Subcutaneous adipose tissue (tissue), 4 donors: ENCODE results near the gene SMC1A. TPM values are rescaled to one million over a fixed set of nuclear protein-coding genes. Genes with fewer than 3 reads are reported as not detected.

ENCODE experiments used
- total RNA-seq, 4 donors: library from RNA; depleted of rRNA; stranded (reverse); fragments of >200 nt; gene quantifications; one replicate each; pipeline ENCODE4 v1.1.0, GENCODE V29; 2016
- TF ChIP-seq, protein P1 (sequence below): fragments of 450-650 bp; IDR thresholded peaks from one replicate; pipeline ENCODE4 v1.5.1; 2016; ENCODE audit warnings: low read depth, mild to moderate bottlenecking, control low read depth, antibody characterized with exemption, moderate library complexity

Gene SMC1A
- total RNA-seq, 4 donors from 2014 or later = 21.6 to 43.3 (median 33.3) TPM

DNA sequence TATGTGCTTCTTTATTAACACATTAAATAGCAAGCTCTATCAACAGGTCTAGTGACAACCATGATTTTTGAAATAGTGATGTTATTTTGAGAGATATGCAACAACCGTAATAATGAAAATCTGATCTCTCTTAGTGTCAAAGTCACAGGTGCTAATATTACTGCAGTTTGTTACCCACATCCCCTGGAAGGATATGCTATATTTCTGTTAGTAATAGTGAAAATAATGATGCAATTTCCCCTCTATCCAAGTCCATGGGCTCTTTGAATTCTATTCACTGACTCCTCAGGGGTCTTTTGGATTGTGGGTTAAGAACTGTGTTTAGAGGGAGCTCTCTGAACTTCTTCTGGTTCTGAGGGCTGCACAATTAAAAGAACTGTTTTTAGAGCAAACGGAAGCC is 14.8 kb upstream of the SMC1A start:
- TF ChIP-seq, protein P1, sequence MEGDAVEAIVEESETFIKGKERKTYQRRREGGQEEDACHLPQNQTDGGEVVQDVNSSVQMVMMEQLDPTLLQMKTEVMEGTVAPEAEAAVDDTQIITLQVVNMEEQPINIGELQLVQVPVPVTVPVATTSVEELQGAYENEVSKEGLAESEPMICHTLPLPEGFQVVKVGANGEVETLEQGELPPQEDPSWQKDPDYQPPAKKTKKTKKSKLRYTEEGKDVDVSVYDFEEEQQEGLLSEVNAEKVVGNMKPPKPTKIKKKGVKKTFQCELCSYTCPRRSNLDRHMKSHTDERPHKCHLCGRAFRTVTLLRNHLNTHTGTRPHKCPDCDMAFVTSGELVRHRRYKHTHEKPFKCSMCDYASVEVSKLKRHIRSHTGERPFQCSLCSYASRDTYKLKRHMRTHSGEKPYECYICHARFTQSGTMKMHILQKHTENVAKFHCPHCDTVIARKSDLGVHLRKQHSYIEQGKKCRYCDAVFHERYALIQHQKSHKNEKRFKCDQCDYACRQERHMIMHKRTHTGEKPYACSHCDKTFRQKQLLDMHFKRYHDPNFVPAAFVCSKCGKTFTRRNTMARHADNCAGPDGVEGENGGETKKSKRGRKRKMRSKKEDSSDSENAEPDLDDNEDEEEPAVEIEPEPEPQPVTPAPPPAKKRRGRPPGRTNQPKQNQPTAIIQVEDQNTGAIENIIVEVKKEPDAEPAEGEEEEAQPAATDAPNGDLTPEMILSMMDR = no peak

DNA sequence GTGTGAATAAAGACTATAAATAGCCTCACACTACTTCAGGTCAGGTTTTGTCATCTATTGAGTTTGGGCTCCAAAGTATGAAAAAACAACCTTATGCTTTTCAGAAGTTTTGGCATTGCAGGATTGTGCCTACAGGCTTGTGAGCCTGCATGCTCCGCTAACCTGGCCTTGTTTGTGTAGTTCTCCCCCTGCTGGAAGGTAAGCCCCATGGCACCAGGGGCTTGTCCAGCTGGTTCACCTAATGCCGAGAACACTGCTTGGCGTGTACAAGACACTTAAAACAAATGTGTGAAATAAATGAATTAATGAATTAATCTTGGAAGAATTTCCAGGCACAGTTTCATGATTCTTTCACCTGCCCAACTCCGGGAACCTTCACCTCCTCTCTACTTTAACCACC is 13.5 kb upstream of the SMC1A start:
- TF ChIP-seq, protein P1 = no peak

DNA sequence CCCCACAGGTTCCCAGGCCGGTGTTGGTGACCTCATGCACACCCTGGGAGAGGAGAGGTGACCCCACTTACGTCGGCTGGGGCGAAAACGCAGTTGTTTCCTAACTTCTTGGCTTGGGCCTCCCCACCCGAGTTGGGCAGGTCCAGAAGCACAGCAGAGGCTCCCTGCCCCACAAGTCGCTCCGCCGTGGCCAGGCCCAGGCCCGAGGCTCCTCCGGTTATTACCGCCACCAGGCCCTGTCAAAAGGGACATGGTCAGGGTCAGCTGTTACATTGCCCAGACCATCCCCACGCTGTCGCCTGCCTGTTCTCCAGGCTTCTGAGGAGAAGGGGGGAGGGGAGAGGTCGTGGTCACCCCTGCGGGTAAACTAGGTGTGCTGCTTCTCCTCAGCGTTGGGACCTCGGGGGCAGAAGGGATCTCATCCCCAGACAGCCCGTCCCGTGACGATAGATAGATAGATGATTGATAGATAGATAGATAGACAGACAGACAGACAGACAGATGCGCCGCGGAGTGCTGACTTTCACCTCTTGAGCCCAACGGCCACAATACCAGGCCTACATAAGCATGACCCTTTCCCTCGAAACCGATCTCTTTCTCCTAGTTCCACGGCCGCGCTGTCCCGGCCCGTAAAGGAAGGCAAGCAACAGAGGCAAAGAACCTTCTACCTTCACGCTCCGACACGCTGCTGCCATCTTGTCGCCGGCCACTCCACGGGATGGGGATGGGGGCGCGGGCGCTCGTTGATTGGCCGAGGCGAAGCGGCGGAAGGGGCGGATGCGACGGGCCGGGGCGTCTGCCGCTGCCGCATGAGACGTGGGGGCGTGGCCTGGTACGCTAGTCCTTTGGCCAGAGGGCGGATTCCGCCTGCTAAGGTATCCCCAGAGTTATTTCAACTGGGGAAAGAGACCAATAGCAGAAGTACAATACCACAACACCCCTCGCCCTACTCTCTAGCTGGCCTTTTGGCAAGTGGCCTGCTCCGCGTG is 11.5 kb upstream of the SMC1A start, which contains the start of gene HSD17B10:
HSD17B10 (minus strand) TSS at position 720 of the 989 bp plus-strand sequence; CDS start at position 695, 25 bp downstream.
- TF ChIP-seq, protein P1 = no peak

DNA sequence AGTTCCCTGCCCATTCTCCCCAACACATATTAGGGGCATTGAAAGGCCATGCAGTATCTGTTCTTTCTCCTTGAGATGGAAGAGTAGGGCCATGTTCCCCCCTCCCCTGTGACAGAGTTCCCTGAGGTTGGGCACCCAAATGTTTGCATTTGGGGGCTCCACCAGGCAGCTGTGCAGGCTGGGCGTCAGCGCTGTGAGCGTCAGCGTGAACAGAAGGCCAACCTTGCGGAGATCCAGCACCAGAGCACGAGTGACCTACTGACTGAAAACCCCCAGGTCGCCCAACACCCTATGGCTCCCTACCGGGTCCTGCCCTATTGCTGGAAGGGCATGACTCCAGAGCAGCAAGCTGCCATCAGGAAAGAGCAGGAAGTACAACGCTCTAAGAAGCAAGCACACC is 7.8 kb upstream of the SMC1A start:
- TF ChIP-seq, protein P1 = no peak

DNA sequence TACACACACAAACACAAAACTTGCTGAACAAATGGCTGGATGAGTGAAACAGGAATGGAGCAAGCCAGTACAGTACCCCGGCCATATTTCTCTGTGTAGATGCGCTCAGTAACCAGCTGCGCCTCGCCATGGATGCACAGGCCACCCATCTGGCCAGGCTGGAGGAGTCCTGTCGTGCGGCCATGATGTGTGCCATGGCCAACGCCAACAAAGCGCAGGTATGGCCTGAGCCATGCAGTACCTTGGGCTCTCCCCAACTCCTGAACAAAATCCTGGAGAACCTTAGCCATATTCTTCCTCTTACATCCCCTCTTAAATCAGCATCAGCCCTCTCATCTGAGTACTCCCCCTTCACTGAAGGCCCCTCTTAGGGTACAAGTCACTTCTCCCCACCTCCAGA is 7.3 kb upstream of the SMC1A start:
- TF ChIP-seq, protein P1 = no peak

DNA sequence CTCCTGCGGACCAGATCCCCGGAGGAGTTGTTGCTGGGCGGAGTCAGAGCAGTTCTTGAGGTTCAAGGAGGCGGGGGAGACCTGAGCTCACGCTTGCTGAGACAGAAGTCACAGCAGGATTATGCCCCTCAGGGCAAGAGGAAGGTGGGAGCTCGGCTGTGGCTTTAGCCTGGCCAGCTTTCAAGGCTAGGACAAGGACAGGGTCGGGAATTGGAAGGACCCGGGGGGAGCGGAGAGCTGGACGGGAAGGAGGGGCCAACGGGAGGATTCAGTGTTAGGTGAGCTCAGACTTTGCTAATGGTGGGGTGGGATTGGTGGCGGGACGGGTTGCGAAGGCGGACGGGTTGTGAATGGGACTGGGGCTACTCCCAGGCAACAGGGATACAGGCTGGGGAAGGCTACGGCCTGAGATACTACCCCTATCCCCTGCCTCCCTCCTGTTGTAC is 430 bp upstream of the SMC1A start, which contains the start of gene RIBC1:
RIBC1 (plus strand) TSS at position 13 of the 446 bp plus-strand sequence. CDS start 3,404 bp downstream, outside the sequence.
- TF ChIP-seq, protein P1 = no peak

DNA sequence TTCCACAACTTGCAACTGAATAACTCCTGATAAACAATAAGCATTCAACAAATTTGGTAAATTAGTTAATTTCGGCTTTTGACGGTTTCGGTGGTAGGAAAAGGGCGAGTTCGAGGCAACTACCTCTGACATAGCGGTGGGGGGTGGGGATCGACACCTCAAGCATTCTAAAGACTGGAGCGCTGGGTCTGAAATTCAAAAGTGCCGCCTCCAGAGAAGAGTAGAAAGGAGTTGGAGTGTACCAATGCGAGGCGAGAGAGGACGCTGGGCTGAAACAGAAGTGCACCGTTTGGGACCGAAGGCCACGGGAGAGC is 725 bp downstream of the SMC1A start:
- TF ChIP-seq, protein P1 = no peak
